Measurements from ENCODE around the gene GZMM. TPM values are rescaled to one million over a fixed set of nuclear protein-coding genes. Genes with fewer than 3 reads are reported as not detected.

Gene GZMM
- total and polyA plus RNA-seq, 7 donors = 0.11 to 0.23 (median 0.14) TPM; not detected in 4

DNA sequence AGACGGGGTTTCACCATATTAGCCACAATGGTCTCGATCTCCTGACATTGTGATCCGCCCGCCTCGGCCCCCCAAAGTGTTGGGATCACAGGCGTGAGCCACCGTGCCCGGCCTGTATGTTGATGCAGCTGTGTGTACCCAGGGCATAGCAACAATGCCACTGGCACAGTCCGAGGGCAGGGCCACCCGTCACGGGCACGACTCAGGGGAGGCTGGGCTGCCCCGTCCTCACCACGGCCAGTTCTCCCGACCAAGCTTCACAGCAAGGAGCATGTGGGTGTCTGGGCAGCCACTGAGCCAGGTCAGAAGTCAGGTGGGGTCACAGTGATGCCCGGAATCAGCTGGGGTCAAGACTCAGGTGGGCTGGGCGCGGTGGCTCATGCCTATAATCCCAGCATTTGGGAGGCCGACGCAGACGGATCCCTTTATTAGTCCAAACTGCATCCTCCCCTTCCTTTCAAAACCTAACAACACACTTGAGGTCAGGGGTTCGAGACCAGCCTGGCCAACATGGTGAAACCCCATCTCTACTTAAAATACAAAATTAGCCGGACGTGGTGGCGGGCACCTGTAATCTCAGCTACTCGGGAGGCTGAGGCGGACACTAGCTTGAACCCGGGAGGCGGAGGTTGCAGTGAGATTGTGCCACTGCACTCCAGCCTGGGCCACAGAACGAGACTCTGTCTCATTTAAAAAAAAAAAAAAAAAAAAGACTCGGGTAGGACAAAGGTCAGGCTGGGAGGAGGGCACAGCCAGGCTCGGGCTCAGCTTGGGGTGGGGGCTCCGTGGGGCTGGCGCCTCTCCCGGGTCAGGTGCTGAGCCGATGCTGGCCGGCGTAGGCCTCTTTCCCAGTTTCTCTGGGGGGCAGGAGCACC lies 13.5 kb upstream of the GZMM start:
- peak overlapping the region; percentile 98 for H3K27ac ChIP-seq
- no peaks in the 10 kb centered on the region for H3K36me3 ChIP-seq (ENCODE audit: insufficient read depth in 1 of 2, low read depth in 1 of 2)
- H3K4me1 ChIP-seq = peaks cover 23% of the 10 kb centered on the region
- 64 to 71% (median 68%) methylated on average over 37 to 38 of the region's 38 CpGs for WGBS, 3 donors
- peaks cover 0 to 5% (median 0%) of the 10 kb centered on the region in 3 donors for H3K27me3 ChIP-seq (ENCODE audit: insufficient read depth in 3 of 3, low read length in 2 of 3)
- H3K4me3 ChIP-seq = peak overlapping the region; percentile 89
- no peak for DNase-seq
- intact Hi-C loops (cut with DNase I) = loop anchor here in 1 of 2 donors (2.0 to 5.0 kb wide), 2 partner anchors 22 to 42 kb away; partner anchors contain the start of gene BSG
- no peak for ATAC-seq
- no peaks in the 10 kb centered on the region for H3K9me3 ChIP-seq
- TF ChIP-seq, protein P1, sequence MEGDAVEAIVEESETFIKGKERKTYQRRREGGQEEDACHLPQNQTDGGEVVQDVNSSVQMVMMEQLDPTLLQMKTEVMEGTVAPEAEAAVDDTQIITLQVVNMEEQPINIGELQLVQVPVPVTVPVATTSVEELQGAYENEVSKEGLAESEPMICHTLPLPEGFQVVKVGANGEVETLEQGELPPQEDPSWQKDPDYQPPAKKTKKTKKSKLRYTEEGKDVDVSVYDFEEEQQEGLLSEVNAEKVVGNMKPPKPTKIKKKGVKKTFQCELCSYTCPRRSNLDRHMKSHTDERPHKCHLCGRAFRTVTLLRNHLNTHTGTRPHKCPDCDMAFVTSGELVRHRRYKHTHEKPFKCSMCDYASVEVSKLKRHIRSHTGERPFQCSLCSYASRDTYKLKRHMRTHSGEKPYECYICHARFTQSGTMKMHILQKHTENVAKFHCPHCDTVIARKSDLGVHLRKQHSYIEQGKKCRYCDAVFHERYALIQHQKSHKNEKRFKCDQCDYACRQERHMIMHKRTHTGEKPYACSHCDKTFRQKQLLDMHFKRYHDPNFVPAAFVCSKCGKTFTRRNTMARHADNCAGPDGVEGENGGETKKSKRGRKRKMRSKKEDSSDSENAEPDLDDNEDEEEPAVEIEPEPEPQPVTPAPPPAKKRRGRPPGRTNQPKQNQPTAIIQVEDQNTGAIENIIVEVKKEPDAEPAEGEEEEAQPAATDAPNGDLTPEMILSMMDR (IDR thresholded peaks at IDR 0.05) = no peak

DNA sequence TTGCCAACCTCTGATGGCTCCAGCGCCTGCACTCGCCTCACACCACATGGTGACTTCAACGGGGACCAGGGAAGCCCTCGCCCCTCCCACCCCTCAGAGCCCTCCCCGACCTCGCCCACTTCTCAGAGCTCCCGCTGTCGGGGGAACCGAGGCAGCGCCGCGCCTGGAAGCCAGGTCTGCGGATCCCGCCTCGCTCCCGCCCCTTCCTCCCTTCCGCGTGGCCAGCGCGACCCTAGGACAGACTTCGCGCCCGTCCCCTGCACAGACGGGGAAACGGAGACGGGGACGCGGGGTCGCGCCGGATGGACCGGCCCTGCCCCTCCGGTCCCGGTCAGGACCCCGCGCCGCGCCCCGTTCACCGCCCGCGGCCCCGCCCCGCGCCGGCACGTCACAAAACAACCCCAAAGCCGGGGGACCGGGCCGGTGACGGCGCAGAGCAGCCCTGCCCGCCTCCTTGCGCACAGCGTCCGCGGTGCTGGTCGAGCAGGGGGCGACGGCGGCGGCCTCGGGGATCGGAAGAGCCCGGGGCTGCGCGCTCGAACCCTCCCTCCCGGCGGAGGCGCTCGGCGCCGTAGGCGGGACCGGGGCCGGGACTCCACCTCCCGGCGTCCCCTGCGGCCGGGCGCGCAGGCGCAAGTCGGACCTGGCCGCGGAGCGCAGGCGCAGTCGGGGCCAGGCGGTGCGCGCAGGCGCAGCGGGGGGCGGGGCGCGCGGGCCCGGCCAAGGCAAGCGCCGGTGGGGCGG lies 12.7 kb upstream of the GZMM start:
- H3K27ac ChIP-seq = peak overlapping the region; percentile 98
- H3K36me3 ChIP-seq (ENCODE audit: insufficient read depth in 1 of 2, low read depth in 1 of 2) = peaks cover 0 to 7% of the 10 kb centered on the region in 2 donors
- DNase-seq (peak; percentile 87 to 92), ATAC-seq (peak; percentile 78 to 86 (median 81))
- intact Hi-C loops (cut with DNase I) = loop anchor here in 1 of 2 donors (2.0 to 5.0 kb wide), 2 partner anchors 22 to 41 kb away; partner anchors contain the start of gene BSG
- peaks cover 0 to 5% (median 0%) of the 10 kb centered on the region in 3 donors for H3K27me3 ChIP-seq (ENCODE audit: insufficient read depth in 3 of 3, low read length in 2 of 3)
- no peaks in the 10 kb centered on the region for H3K9me3 ChIP-seq
- H3K4me3 ChIP-seq = peak overlapping the region; percentile 89
- peaks cover 27% of the 10 kb centered on the region for H3K4me1 ChIP-seq
- 1% methylated on average over 50 to 100 of the region's 103 CpGs for WGBS, 3 donors
- TF ChIP-seq, protein P1 (IDR thresholded peaks at IDR 0.05) = no peak

DNA sequence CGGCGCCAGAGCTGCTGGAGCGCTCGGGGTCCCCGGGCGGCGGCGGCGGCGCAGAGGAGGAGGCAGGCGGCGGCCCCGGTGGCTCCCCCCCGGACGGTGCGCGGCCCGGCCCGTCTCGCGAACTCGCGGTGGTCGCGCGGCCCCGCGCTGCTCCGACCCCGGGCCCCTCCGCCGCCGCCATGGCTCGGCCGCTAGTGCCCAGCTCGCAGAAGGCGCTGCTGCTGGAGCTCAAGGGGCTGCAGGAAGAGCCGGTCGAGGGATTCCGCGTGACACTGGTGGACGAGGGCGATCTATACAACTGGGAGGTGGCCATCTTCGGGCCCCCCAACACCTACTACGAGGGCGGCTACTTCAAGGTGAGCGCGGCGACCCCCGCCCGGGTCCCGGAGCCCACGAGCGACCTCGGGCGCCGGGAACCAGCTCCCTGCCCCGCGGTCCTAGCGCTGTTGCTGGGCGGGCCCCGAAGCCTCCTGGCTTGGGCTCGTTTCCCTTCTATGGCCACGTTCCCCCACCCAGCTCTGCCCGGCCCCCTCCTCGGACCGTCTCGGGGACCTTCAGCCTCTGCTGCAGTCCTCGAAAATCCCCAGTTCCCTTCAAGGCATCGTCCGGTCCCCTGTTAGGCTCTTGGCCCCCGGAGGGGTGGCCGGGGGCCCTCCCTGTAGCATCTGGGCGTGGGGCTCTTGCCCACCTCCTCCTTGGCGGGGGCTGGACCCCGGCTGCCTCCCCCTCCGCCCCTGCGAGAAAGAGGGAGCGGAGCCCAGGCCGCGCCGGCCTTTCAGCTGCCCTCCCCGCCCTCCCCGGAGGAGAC lies 11.9 kb upstream of the GZMM start, which contains the start of gene CDC34:
TSS of gene CDC34 (plus strand) at position 8 of the 808 bp plus-strand sequence. CDS start at position 180, 172 bp downstream.
- Histone ChIP-seq H3K27ac (peak within 1 kb of the TSS; percentile 98), H3K4me1 (peaks cover 27% of the 10 kb centered on the region), H3K27me3 (ENCODE audit: insufficient read depth in 3 of 3, low read length in 2 of 3) (peaks cover 0 to 2% (median 0%) of the 10 kb centered on the region in 3 donors), H3K4me3 (peak within 1 kb of the TSS; percentile 89), H3K36me3 (ENCODE audit: insufficient read depth in 1 of 2, low read depth in 1 of 2) (peaks cover 0 to 15% of the 10 kb centered on the region in 2 donors), H3K9me3 (no peaks in the 10 kb centered on the region)
- DNase-seq (no peak), ATAC-seq (peak; percentile 7 to 39 (median 16))
- intact Hi-C loops (cut with DNase I) = loop anchor here (1.0 to 5.0 kb wide), 3 partner anchors 23 to 40 kb away; partner anchors contain the start of gene BSG (in 2 of the 2)
- WGBS, 3 donors = 0 to 1% (median 1%) methylated on average over 43 to 79 of the region's 84 CpGs
- TF ChIP-seq, protein P1 (IDR thresholded peaks at IDR 0.05) = no peak
